Gastrocnemius medialis (tissue), 4 donors: Measurements from ENCODE around the gene LGALS9.

ENCODE experiments used
- POLR2A ChIP-seq, 2 donors: fragments of 450-650 bp; IDR thresholded peaks; one replicate each; pipeline ENCODE4 v1.6.1; 2017; ENCODE audit warnings: antibody characterized with exemption in 2 of 2, mild to moderate bottlenecking in 2 of 2, moderate library complexity in 2 of 2
- TF ChIP-seq, protein P1 (sequence below), 5 experiments: fragments of 450-650 bp in 3 of 5; fragments of 200-600 bp in 2 of 5; sonication (generic) in 2 of 5; IDR thresholded peaks in 4 of 5; conservative IDR thresholded peaks in 1 of 5; 1 replicate in 4 of 5; 2 replicates in 1 of 5; pipeline ENCODE4 v1.5.1; 2016 to 2019; ENCODE audit warnings: antibody characterized with exemption in 5 of 5, mild to moderate bottlenecking in 3 of 5, moderate library complexity in 3 of 5

DNA sequence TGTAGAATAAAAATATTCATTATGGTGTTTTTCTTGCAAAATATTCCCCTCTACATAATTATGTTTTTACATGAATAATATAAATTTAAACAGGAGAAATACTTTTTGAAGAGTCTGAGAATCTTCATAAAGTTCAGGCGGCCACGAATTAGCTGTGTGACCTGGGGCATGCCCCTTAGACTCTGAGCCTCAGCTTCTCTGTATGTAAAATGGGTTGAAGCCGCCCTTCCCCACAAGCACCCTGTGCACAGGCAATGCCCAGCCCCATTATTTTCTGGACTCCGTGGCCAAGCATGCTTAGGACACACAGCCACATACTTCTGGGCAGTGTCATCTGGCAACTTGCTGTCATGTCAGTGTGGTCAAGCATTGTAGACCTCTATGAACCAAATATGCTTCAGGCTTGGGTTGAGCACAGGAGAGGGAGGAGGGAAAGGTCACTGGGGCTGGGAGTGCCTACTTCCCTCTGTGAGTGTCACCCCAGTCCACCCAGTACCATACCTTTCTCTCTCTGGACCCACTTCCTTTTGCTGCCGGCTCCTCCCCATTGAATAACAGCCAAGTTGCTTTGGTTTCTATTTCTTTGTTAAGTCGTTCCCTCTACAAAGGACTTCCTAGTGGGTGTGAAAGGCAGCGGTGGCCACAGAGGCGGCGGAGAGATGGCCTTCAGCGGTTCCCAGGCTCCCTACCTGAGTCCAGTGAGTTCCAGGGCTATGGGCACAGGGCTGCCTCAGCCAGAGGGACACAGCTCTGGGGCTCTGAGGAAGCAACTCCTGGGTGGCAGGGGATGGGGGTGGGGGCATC lies at the start of gene LGALS9:
- no peak for TF ChIP-seq POLR2A (IDR thresholded peaks at IDR 0.05)
- TF ChIP-seq, protein P1, sequence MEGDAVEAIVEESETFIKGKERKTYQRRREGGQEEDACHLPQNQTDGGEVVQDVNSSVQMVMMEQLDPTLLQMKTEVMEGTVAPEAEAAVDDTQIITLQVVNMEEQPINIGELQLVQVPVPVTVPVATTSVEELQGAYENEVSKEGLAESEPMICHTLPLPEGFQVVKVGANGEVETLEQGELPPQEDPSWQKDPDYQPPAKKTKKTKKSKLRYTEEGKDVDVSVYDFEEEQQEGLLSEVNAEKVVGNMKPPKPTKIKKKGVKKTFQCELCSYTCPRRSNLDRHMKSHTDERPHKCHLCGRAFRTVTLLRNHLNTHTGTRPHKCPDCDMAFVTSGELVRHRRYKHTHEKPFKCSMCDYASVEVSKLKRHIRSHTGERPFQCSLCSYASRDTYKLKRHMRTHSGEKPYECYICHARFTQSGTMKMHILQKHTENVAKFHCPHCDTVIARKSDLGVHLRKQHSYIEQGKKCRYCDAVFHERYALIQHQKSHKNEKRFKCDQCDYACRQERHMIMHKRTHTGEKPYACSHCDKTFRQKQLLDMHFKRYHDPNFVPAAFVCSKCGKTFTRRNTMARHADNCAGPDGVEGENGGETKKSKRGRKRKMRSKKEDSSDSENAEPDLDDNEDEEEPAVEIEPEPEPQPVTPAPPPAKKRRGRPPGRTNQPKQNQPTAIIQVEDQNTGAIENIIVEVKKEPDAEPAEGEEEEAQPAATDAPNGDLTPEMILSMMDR (IDR thresholded peaks at IDR 0.05 in 4 of 5, conservative IDR thresholded peaks at IDR 0.05 in 1 of 5), result no peak
